SK-N-SH (cell line): ENCODE results near the gene RNF214. TPM values are rescaled to one million over a fixed set of nuclear protein-coding genes. Genes with fewer than 3 reads are reported as not detected.

Experiments used
- CTCF ChIA-PET: fragments of 300-600, 350-600 bp; formaldehyde crosslinking; extraction: SDS; loops from one replicate; lab custom pipeline; 2021; lab: Yijun Ruan, JAX
- POLR2A ChIA-PET: fragments of 350-600 bp; sonication (Branson Sonifier 250); formaldehyde crosslinking; extraction: SDS; loops from one replicate; lab custom pipeline; 2020; ENCODE audit warnings: antibody characterized with exemption, inconsistent platforms; lab: Yijun Ruan, JAX
- DNase-seq: peaks from one replicate; pipeline ENCODE4 v3.0.0; 2012
- H2AFZ ChIP-seq: fragments of 200-600 bp; sonication (generic); 2 replicates; pipeline ENCODE4 v1.8.1; 2016; ENCODE audit warnings: antibody characterized with exemption, mild to moderate bottlenecking, low read depth
- H3F3A ChIP-seq: fragments of 200-600 bp; sonication (generic); replicated peaks from 2 replicates; pipeline ENCODE3; 2016; ENCODE audit warnings: antibody characterized with exemption, mild to moderate bottlenecking; ENCODE audit not compliant: insufficient read depth
- H3K27ac ChIP-seq, 2 experiments: fragments of 200-500 bp in 1 of 2; fragments of 200-600 bp in 1 of 2; sonication (Bioruptor generic) in 1 of 2; sonication (generic), shearing (Covaris generic) in 1 of 2; 2 replicates each; pipeline versions ENCODE4 v1.5.1 to v1.6.1; 2014 to 2016; ENCODE audit warnings: low read depth in 2 of 2, inconsistent platforms in 1 of 2, low read length in 1 of 2, mild to moderate bottlenecking in 1 of 2, mixed read lengths in 1 of 2
- H3K27me3 ChIP-seq: fragments of 200-600 bp; sonication (generic), shearing (Covaris generic); 2 replicates; pipeline ENCODE4 v1.6.1; 2016; ENCODE audit warnings: mixed run types; ENCODE audit not compliant: insufficient read depth
- H3K36me3 ChIP-seq, 2 experiments: fragments of 200-500 bp in 1 of 2; fragments of 200-600 bp in 1 of 2; sonication (Bioruptor generic) in 1 of 2; sonication (generic) in 1 of 2; replicated peaks in 1 of 2; 2 replicates each; pipeline versions ENCODE3 to v1.5.1; 2014 to 2016; ENCODE audit warnings: low read length in 1 of 2, mild to moderate bottlenecking in 1 of 2; ENCODE audit not compliant: insufficient read depth in 2 of 2, control insufficient read depth in 1 of 2
- H3K4me1 ChIP-seq, 2 experiments: fragments of 200-500 bp in 1 of 2; fragments of 200-600 bp in 1 of 2; sonication (Bioruptor generic) in 1 of 2; sonication (generic), shearing (Covaris generic) in 1 of 2; 2 replicates each; pipeline versions ENCODE4 v1.5.1 to v1.6.1; 2014 to 2016; ENCODE audit warnings: low read depth in 1 of 2, low read length in 1 of 2, mixed run types in 1 of 2; ENCODE audit not compliant: insufficient read depth in 2 of 2, control insufficient read depth in 1 of 2
- H3K4me2 ChIP-seq: fragments of 200-600 bp; sonication (generic), shearing (Covaris generic); 2 replicates; pipeline ENCODE4 v1.6.1; 2017; ENCODE audit warnings: mixed run types
- H3K4me3 ChIP-seq, 2 experiments: fragments of 200-500 bp in 1 of 2; fragments of 200-600 bp in 1 of 2; sonication (Bioruptor generic) in 1 of 2; sonication (generic), shearing (Covaris generic) in 1 of 2; 2 replicates each; pipeline versions ENCODE4 v1.5.1 to v1.8.1; 2014 to 2016; ENCODE audit warnings: low read depth in 2 of 2, inconsistent platforms in 1 of 2, low read length in 1 of 2, mild to moderate bottlenecking in 1 of 2, mixed read lengths in 1 of 2, moderate library complexity in 1 of 2
- H3K79me2 ChIP-seq: fragments of 200-600 bp; sonication (generic); 2 replicates; pipeline ENCODE4 v1.8.1; 2017; ENCODE audit warnings: mild to moderate bottlenecking; ENCODE audit not compliant: insufficient read depth
- H3K9ac ChIP-seq: fragments of 200-600 bp; sonication (generic); 2 replicates; pipeline ENCODE4 v1.6.1; 2017; ENCODE audit warnings: mixed run types
- H3K9me2 ChIP-seq: fragments of 200-600 bp; sonication (generic); 2 replicates; pipeline ENCODE4 v1.6.1; 2017; ENCODE audit warnings: mixed run types
- H3K9me3 ChIP-seq: fragments of 200-600 bp; sonication (generic); 2 replicates; pipeline ENCODE4 v1.6.1; 2017; ENCODE audit warnings: mixed run types, mild to moderate bottlenecking, moderate library complexity
- H4K20me1 ChIP-seq: fragments of 200-600 bp; sonication (generic); 2 replicates; pipeline ENCODE4 v1.6.1; 2017; ENCODE audit warnings: mild to moderate bottlenecking, mixed run types; ENCODE audit not compliant: insufficient read depth
- CTCF ChIP-seq: fragments of 200-600 bp; sonication (generic); IDR thresholded peaks from 2 replicates; pipeline ENCODE4 v1.6.1; 2017; ENCODE audit warnings: antibody characterized with exemption, mild to moderate bottlenecking, moderate library complexity
- EP300 ChIP-seq, 2 experiments: IDR thresholded peaks; 2 replicates each; pipeline versions ENCODE4 v1.4.0 to v1.6.1; 2012; ENCODE audit warnings: borderline replicate concordance in 1 of 2, low read depth in 1 of 2, low read length in 1 of 2
- GABPA ChIP-seq: IDR thresholded peaks from 2 replicates; pipeline ENCODE4 v1.4.0; 2012; ENCODE audit warnings: low read depth, mild to moderate bottlenecking
- GATA2 ChIP-seq: sonication (generic); formaldehyde crosslinking; IDR thresholded peaks from 2 replicates; pipeline ENCODE4 v1.5.0; 2020; ENCODE audit warnings: mild to moderate bottlenecking, missing genetic modification reagents
- MAX ChIP-seq: IDR thresholded peaks from 2 replicates; pipeline ENCODE4 v1.4.0; 2012; ENCODE audit warnings: low read depth
- MEF2A ChIP-seq: IDR thresholded peaks from 2 replicates; pipeline ENCODE4 v1.4.0; 2012; ENCODE audit warnings: low read depth, borderline replicate concordance
- MXI1 ChIP-seq: IDR thresholded peaks from 2 replicates; pipeline ENCODE4 v1.6.1; 2012; ENCODE audit warnings: mild to moderate bottlenecking, low read depth, low read length, improper control_type of control experiment
- NFIC ChIP-seq: IDR thresholded peaks from 2 replicates; pipeline ENCODE4 v1.4.0; 2012; ENCODE audit warnings: borderline replicate concordance
- NRF1 ChIP-seq: IDR thresholded peaks from 2 replicates; pipeline ENCODE4 v1.6.1; 2012; ENCODE audit warnings: low read depth, mild to moderate bottlenecking, low read length
- PBX3 ChIP-seq: IDR thresholded peaks from 2 replicates; pipeline ENCODE4; 2012
- POLR2AphosphoS5 ChIP-seq: IDR thresholded peaks from 2 replicates; pipeline ENCODE4 v1.6.1; 2012; ENCODE audit warnings: low read depth, low read length
- RCOR1 ChIP-seq: fragments of 150-350 bp; IDR thresholded peaks from 2 replicates; pipeline ENCODE4 v1.6.1; 2017; ENCODE audit warnings: antibody characterized with exemption, low read length
- REST ChIP-seq: IDR thresholded peaks from 2 replicates; pipeline ENCODE4 v1.6.1; 2012; ENCODE audit warnings: mild to moderate bottlenecking, low read depth, low read length, moderate library complexity
- RXRA ChIP-seq: IDR thresholded peaks from 2 replicates; pipeline ENCODE4 v1.4.0; 2012; ENCODE audit warnings: low read depth, mild to moderate bottlenecking, borderline replicate concordance
- TAF1 ChIP-seq: IDR thresholded peaks from 2 replicates; pipeline ENCODE4 v1.6.1; 2012; ENCODE audit warnings: low read depth, mild to moderate bottlenecking, low read length, moderate library complexity, borderline replicate concordance
- TCF12 ChIP-seq: IDR thresholded peaks from 2 replicates; pipeline ENCODE4 v1.4.0; 2012
- TEAD4 ChIP-seq: IDR thresholded peaks from 2 replicates; pipeline ENCODE4 v1.4.0; 2012; ENCODE audit warnings: mild to moderate bottlenecking, borderline replicate concordance; ENCODE audit not compliant: insufficient read depth
- USF1 ChIP-seq: IDR thresholded peaks from 2 replicates; pipeline ENCODE4 v1.4.0; 2012; ENCODE audit warnings: low read depth, borderline replicate concordance
- USF2 ChIP-seq: fragments of 150-350 bp; IDR thresholded peaks from 2 replicates; pipeline ENCODE4 v1.6.1; 2017; ENCODE audit warnings: antibody characterized with exemption, low read length, low read depth, borderline replicate concordance
- ZBTB33 ChIP-seq: IDR thresholded peaks from 2 replicates; pipeline ENCODE4 v1.4.0; 2012; ENCODE audit warnings: low read depth, borderline replicate concordance
- WGBS: methylation state at CpG from one replicate; pipeline ENCODE4 v1.1.6; 2017; ENCODE audit warnings: low lambda C conversion rate; 5-methylcytosine and 5-hydroxymethylcytosine counted together
- polyA plus RNA-seq, 3 experiments: library from polyadenylated mRNA; depleted of rRNA; stranded (reverse); fragments of >200 nt; gene quantifications; 2 replicates each; pipeline ENCODE4 v1.2.3, GENCODE V29; 2012

Gene RNF214
- polyA plus RNA-seq, 1 of the 3 experiments (the other 2 are of a cell fraction) = 15.4 TPM

- TF ChIP-seq MXI1 = no peak
- TF ChIP-seq, all 33 proteins: peak for 0
Measured at GRCh38 chr11:117332843-117333242, 100.4 kb downstream of the RNF214 start (continued).

- H3K9me2 ChIP-seq = no peaks in the 10 kb centered on the region
- no peaks in the 10 kb centered on the region for H3K27me3 ChIP-seq
- H3K4me1 ChIP-seq = peaks cover 8 to 11% of the 10 kb centered on the region in 2 experiments; a peak in 2 of 4 replicates
- H4K20me1 ChIP-seq = no peaks in the 10 kb centered on the region
- WGBS = 70% methylated on average over 9 of the region's 9 CpGs
- H3K9ac ChIP-seq = no peak overlapping the region
- no peak overlapping the region for H3K4me3 ChIP-seq
- H3K79me2 ChIP-seq = peaks cover 46% of the 10 kb centered on the region
- H3K4me2 ChIP-seq = no peak overlapping the region
- ChIA-PET CTCF (no interaction called here), POLR2A (no interaction called here)
- no peak for TF ChIP-seq RCOR1
- no peak for TF ChIP-seq EP300 (IDR thresholded peaks at IDR 0.05; ENCODE audit: borderline replicate concordance in 1 of 2, low read depth in 1 of 2, low read length in 1 of 2)
- TF ChIP-seq PBX3 = no peak
- TF ChIP-seq NFIC = no peak
- no peak for TF ChIP-seq ZBTB33
- no peak for TF ChIP-seq TCF12
- TF ChIP-seq USF1 = no peak
- no peak for TF ChIP-seq GABPA
- TF ChIP-seq RXRA = no peak
- no peak for TF ChIP-seq GATA2 (CRISPR knock-in tag)
- no peak for TF ChIP-seq MAX
- TF ChIP-seq CTCF = no peak
- no peak for TF ChIP-seq NRF1
- TF ChIP-seq TAF1 = no peak
- no peak for TF ChIP-seq MEF2A
- no peak for TF ChIP-seq USF2
- no peak for TF ChIP-seq POLR2AphosphoS5
- TF ChIP-seq TEAD4 = no peak
- no peak for TF ChIP-seq REST
- TF ChIP-seq, all 33 proteins: peak for 0
- DNase-seq = no peak
- Histone ChIP-seq H3K9me3 (no peaks in the 10 kb centered on the region), H3F3A (no peaks in the 10 kb centered on the region), H3K36me3 (peaks cover 11 to 16% of the 10 kb centered on the region in 2 experiments), H3K27ac (no peak overlapping the region), H2AFZ (no peak overlapping the region)
Measured at GRCh38 chr11:117333917-117334316, 101.4 kb downstream of the RNF214 start.
